Measurements from ENCODE around the gene MED27.
"Not testable (repeated sequence)": the region's sequence is repeated elsewhere in the genome, so short reads cannot be mapped to it uniquely, and the experiment has no call there.

The MED27 gene

GRCh38 chr9:132071847-132072507 is 7.7 kb downstream of the MED27 start:
- TF ChIP-seq POLR2AphosphoS5 (IDR thresholded peaks at IDR 0.05; ENCODE audit: low read depth, low read length): no peak
- no peak for TF ChIP-seq TAF1 (IDR thresholded peaks at IDR 0.05; ENCODE audit: borderline replicate concordance, low read depth, low read length)
- no peak for TF ChIP-seq POLR2A (IDR thresholded peaks at IDR 0.05; ENCODE audit: low read depth, low read length)
- no peak for FAIRE-seq

GRCh38 chr9:132069046-132069898 is 10.4 kb downstream of the MED27 start:
- no peak for TF ChIP-seq POLR2AphosphoS5 (IDR thresholded peaks at IDR 0.05; ENCODE audit: low read depth, low read length)
- TF ChIP-seq TAF1 (IDR thresholded peaks at IDR 0.05; ENCODE audit: borderline replicate concordance, low read depth, low read length): no peak
- TF ChIP-seq POLR2A (IDR thresholded peaks at IDR 0.05; ENCODE audit: low read depth, low read length): no peak
- FAIRE-seq (no peak), DNase-seq (ENCODE audit: insufficient read length) (no peak)

More at GRCh38 chr9:132071847-132072507, 7.7 kb downstream of the MED27 start:
- no peak for DNase-seq (ENCODE audit: insufficient read length)

- TF ChIP-seq POLR2AphosphoS5 (IDR thresholded peaks at IDR 0.05; ENCODE audit: low read depth, low read length) (no peak), POLR2A (IDR thresholded peaks at IDR 0.05; ENCODE audit: low read depth, low read length) (no peak), TAF1 (IDR thresholded peaks at IDR 0.05; ENCODE audit: borderline replicate concordance, low read depth, low read length) (no peak)
- FAIRE-seq: no peak
These were observed 11.1 kb downstream of the MED27 start for GRCh38 chr9:132068605-132069004.

GRCh38 chr9:132066511-132066910 is 13.2 kb downstream of the MED27 start:
- DNase-seq (ENCODE audit: insufficient read length): no peak
- FAIRE-seq: no peak
- no peak for TF ChIP-seq POLR2A (IDR thresholded peaks at IDR 0.05; ENCODE audit: low read depth, low read length)
- no peak for TF ChIP-seq TAF1 (IDR thresholded peaks at IDR 0.05; ENCODE audit: borderline replicate concordance, low read depth, low read length)
- TF ChIP-seq POLR2AphosphoS5 (IDR thresholded peaks at IDR 0.05; ENCODE audit: low read depth, low read length): no peak

More at GRCh38 chr9:132068605-132069004, 11.1 kb downstream of the MED27 start:
- DNase-seq (ENCODE audit: insufficient read length): no peak

- FAIRE-seq: no peak
- no peak for TF ChIP-seq POLR2A (IDR thresholded peaks at IDR 0.05; ENCODE audit: low read depth, low read length)
- no peak for TF ChIP-seq TAF1 (IDR thresholded peaks at IDR 0.05; ENCODE audit: borderline replicate concordance, low read depth, low read length)
- TF ChIP-seq POLR2AphosphoS5 (IDR thresholded peaks at IDR 0.05; ENCODE audit: low read depth, low read length): no peak
- DNase-seq (ENCODE audit: insufficient read length): no peak
These were observed 13.6 kb downstream of the MED27 start for GRCh38 chr9:132066057-132066456.

GRCh38 chr9:132063281-132063680 is 16.4 kb downstream of the MED27 start:
- TF ChIP-seq TAF1 (IDR thresholded peaks at IDR 0.05; ENCODE audit: borderline replicate concordance, low read depth, low read length): no peak
- no peak for TF ChIP-seq POLR2A (IDR thresholded peaks at IDR 0.05; ENCODE audit: low read depth, low read length)
- TF ChIP-seq POLR2AphosphoS5 (IDR thresholded peaks at IDR 0.05; ENCODE audit: low read depth, low read length): no peak
- DNase-seq (ENCODE audit: insufficient read length) (no peak), FAIRE-seq (no peak)

- TF ChIP-seq POLR2A (IDR thresholded peaks at IDR 0.05; ENCODE audit: low read depth, low read length): no peak
- no peak for TF ChIP-seq POLR2AphosphoS5 (IDR thresholded peaks at IDR 0.05; ENCODE audit: low read depth, low read length)
- no peak for TF ChIP-seq TAF1 (IDR thresholded peaks at IDR 0.05; ENCODE audit: borderline replicate concordance, low read depth, low read length)
- DNase-seq (ENCODE audit: insufficient read length): no peak
- FAIRE-seq: no peak
These were observed 16.9 kb downstream of the MED27 start for GRCh38 chr9:132062806-132063205.

- no peak for FAIRE-seq
These were observed 18.1 kb downstream of the MED27 start for GRCh38 chr9:132061526-132061925.

GRCh38 chr9:132059361-132059760 is 20.3 kb downstream of the MED27 start:
- TF ChIP-seq TAF1 (IDR thresholded peaks at IDR 0.05; ENCODE audit: borderline replicate concordance, low read depth, low read length): no peak
- no peak for TF ChIP-seq POLR2A (IDR thresholded peaks at IDR 0.05; ENCODE audit: low read depth, low read length)
- TF ChIP-seq POLR2AphosphoS5 (IDR thresholded peaks at IDR 0.05; ENCODE audit: low read depth, low read length): no peak
- FAIRE-seq: no peak
- DNase-seq (ENCODE audit: insufficient read length): no peak

More at GRCh38 chr9:132061526-132061925, 18.1 kb downstream of the MED27 start:
- no peak for DNase-seq (ENCODE audit: insufficient read length)
- TF ChIP-seq POLR2AphosphoS5 (IDR thresholded peaks at IDR 0.05; ENCODE audit: low read depth, low read length) (no peak), TAF1 (IDR thresholded peaks at IDR 0.05; ENCODE audit: borderline replicate concordance, low read depth, low read length) (no peak), POLR2A (IDR thresholded peaks at IDR 0.05; ENCODE audit: low read depth, low read length) (no peak)

GRCh38 chr9:132058226-132058625 is 21.4 kb downstream of the MED27 start:
- not testable (repeated sequence) for FAIRE-seq; DNase-seq (ENCODE audit: insufficient read length)

- no peak for TF ChIP-seq POLR2A (IDR thresholded peaks at IDR 0.05; ENCODE audit: low read depth, low read length)
- no peak for TF ChIP-seq TAF1 (IDR thresholded peaks at IDR 0.05; ENCODE audit: borderline replicate concordance, low read depth, low read length)
- no peak for TF ChIP-seq POLR2AphosphoS5 (IDR thresholded peaks at IDR 0.05; ENCODE audit: low read depth, low read length)
- FAIRE-seq (no peak), DNase-seq (ENCODE audit: insufficient read length) (no peak)
These were observed 22.7 kb downstream of the MED27 start for GRCh38 chr9:132056717-132057560.

All from GM12892 (cell line).